Measurements from ENCODE around the gene FLT3. TPM values are rescaled to one million over a fixed set of nuclear protein-coding genes. Genes with fewer than 3 reads are reported as not detected.

FLT3 gene
- total RNA-seq, 6 donors from 2014 or later = 0.89 to 6.3 (median 1.6) TPM

DNA sequence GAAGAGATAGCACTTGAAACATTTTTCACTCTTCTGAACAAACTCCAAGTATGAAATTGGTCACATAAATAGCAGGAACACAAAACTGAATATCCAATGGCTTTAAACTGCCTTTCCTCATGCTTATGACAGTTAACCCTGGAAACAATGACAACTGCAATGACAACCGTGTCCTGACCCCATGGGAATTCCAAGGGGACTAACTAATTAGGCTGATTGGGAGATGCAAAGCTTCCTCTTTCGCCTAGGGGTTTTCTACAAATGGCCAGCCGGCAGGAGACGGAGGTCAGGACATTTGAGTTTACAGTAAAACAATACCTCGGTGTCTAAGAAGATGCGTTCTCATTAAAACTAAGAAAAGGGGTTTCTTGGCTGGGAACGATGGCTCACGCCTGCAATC, 58.9 kb downstream of the FLT3 start:
- H3K27ac ChIP-seq = no peak overlapping the region
- H3K4me1 ChIP-seq = peaks cover 0 to 5% (median 0%) of the 10 kb centered on the region in 4 donors
- no peak for TF ChIP-seq POLR2A (IDR thresholded peaks at IDR 0.05)
- no peak for TF ChIP-seq POLR2AphosphoS5 (IDR thresholded peaks at IDR 0.05)
- TF ChIP-seq EP300 (IDR thresholded peaks at IDR 0.05) = no peak
- TF ChIP-seq, protein P1, sequence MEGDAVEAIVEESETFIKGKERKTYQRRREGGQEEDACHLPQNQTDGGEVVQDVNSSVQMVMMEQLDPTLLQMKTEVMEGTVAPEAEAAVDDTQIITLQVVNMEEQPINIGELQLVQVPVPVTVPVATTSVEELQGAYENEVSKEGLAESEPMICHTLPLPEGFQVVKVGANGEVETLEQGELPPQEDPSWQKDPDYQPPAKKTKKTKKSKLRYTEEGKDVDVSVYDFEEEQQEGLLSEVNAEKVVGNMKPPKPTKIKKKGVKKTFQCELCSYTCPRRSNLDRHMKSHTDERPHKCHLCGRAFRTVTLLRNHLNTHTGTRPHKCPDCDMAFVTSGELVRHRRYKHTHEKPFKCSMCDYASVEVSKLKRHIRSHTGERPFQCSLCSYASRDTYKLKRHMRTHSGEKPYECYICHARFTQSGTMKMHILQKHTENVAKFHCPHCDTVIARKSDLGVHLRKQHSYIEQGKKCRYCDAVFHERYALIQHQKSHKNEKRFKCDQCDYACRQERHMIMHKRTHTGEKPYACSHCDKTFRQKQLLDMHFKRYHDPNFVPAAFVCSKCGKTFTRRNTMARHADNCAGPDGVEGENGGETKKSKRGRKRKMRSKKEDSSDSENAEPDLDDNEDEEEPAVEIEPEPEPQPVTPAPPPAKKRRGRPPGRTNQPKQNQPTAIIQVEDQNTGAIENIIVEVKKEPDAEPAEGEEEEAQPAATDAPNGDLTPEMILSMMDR (IDR thresholded peaks at IDR 0.05) = no peak
- H3K9me3 ChIP-seq = no peaks in the 10 kb centered on the region
- ATAC-seq (ENCODE audit: low FRiP score in 2 of 2) (no peak), DNase-seq (no peak)
- no peak overlapping the region for H3K4me3 ChIP-seq
- H3K27me3 ChIP-seq = no peaks in the 10 kb centered on the region
- 61 to 72% methylated on average over 8 of the region's 8 CpGs for WGBS, 2 donors
- H3K36me3 ChIP-seq = no peaks in the 10 kb centered on the region

DNA sequence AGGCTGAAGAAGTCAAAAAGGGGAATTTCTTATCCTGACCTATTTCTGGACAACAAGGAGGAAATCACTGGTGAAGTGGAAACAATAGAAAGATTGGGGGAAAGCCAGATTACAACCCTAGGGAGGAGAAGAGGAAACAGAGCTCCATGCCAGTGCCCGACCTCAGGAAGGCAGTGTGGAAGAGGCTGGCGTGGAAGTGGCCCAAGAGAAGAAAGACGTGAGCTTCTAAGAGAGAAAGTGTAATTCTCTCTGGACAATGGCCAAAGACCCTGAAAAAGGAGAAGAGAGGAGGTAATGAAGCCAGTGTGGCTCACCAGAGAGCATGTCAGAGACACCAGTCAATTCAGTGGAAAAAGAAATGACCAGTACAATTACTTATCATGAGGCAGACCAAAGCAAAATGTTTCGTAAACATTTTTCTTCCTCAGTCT, 59.3 kb downstream of the FLT3 start:
- no peaks in the 10 kb centered on the region for H3K36me3 ChIP-seq
- TF ChIP-seq, protein P1 (IDR thresholded peaks at IDR 0.05) = no peak
- peaks cover 0 to 5% (median 0%) of the 10 kb centered on the region in 4 donors for H3K4me1 ChIP-seq
- no peak for ATAC-seq (ENCODE audit: low FRiP score in 2 of 2)
- no peak for DNase-seq
- H3K4me3 ChIP-seq = no peak overlapping the region
- H3K27me3 ChIP-seq = no peaks in the 10 kb centered on the region
- H3K9me3 ChIP-seq = no peaks in the 10 kb centered on the region
- WGBS, 2 donors = 27 to 40% methylated on average over 4 of the region's 4 CpGs
- no peak overlapping the region for H3K27ac ChIP-seq

DNA sequence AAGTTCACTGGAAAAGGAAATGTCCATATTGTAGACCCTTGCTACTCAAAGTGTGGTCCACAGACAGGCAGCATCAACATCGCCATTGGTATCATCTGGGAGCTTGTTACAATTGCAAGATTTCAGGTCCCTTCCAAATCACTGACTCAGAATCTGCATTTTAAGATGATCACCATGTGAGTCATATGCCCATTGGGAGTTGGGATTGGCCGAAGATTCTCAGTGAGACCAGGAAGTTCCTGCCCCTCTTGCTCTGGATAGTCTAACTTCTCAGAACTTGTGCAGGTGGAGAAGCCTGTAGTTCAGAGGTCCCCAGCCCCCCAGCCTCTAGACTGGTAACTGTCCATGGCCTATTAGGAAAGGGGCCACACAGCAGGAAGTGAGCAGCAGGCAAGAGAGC, 63.0 kb downstream of the FLT3 start:
- Histone ChIP-seq H3K4me3 (no peak overlapping the region), H3K27me3 (no peaks in the 10 kb centered on the region), H3K9me3 (no peaks in the 10 kb centered on the region), H3K36me3 (no peaks in the 10 kb centered on the region), H3K4me1 (no peaks in the 10 kb centered on the region), H3K27ac (no peak overlapping the region)
- ATAC-seq (ENCODE audit: low FRiP score in 2 of 2) (no peak), DNase-seq (no peak)
- TF ChIP-seq EP300 (IDR thresholded peaks at IDR 0.05) = no peak
- TF ChIP-seq POLR2A (IDR thresholded peaks at IDR 0.05) = no peak
- no peak for TF ChIP-seq POLR2AphosphoS5 (IDR thresholded peaks at IDR 0.05)
- TF ChIP-seq, protein P1 (IDR thresholded peaks at IDR 0.05) = no peak
- 72 to 82% methylated on average over 2 of the region's 2 CpGs for WGBS, 2 donors

DNA sequence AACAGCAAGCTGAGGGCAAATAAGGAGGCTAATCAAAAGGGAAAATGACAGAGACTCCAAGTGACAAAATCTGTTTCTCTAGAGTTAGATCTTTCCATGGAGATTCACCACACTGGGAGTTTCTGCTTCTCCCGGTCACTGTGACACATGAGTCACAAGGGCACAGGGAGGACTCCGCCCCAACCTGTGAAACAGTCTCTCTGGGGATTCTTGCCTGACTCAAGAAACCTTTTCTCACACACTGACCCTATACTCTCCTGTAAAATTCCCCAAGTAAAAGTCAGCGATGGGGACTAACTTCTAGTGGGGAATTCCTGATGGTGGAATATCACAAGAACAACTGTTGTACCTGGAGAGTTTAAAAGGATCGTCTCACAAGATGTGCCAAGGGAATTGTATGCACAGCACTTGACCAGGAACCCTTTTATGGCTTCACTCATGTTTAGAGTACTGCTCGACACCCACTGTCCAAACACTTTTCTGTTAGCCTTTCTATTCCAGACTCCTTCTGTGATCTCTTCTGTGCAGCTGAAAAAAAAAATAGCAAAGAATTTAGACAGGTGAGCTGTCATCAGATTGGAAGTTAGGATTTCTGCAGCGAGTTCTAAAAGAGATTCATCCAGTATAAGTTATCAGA, 65.1 kb downstream of the FLT3 start:
- Histone ChIP-seq H3K4me1 (no peaks in the 10 kb centered on the region), H3K27me3 (no peaks in the 10 kb centered on the region), H3K36me3 (no peaks in the 10 kb centered on the region), H3K4me3 (no peak overlapping the region), H3K27ac (no peak overlapping the region), H3K9me3 (no peaks in the 10 kb centered on the region)
- DNase-seq (peak in 1 of 2 donors; percentile 39), ATAC-seq (ENCODE audit: low FRiP score in 2 of 2) (peak in 1 of 2 donors; percentile 62)
- 41 to 44% methylated on average over 6 of the region's 6 CpGs for WGBS, 2 donors
- TF ChIP-seq EP300 (IDR thresholded peaks at IDR 0.05) = peak in 1 of 4 donors; percentile 22
- TF ChIP-seq, protein P1 (IDR thresholded peaks at IDR 0.05) = no peak
